ENCODE data around the gene SAP30L.

DNA sequence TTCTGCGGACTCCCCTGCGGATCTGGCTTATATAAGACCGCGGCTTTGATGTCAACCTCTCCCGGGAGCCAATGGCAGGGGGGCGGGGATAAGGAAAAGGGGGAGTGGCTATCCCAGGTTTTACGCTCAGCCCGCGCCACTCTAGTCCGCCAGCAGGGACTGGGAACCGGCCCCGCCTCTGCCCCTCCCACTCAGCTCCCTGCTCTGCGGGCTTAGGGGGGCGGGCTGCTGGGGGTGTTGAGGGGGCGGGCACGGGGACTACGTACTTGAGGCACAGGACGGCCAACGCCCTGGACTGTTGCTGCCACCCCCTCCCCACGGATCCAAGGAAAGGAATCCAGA lies 32.4 kb downstream of the SAP30L start, which contains the start of gene HAND1:
- TF ChIP-seq CTCF (conservative IDR thresholded peaks at IDR 0.05 in 1 of 2, IDR thresholded peaks at IDR 0.05 in 1 of 2; ENCODE audit: low read depth in 1 of 2, low read length in 2 of 2) (no peak), EZH2 (IDR thresholded peaks at IDR 0.05; ENCODE audit: low read length, missing control alignments) (no peak)
